Activated CD8-positive, alpha-beta memory T cell treated with anti-CD3 and anti-CD28 coated beads for 48 hours (primary cell): Measurements from ENCODE around the gene ERFE.

Experiments used
- DNase-seq, 3 experiments: peaks; one replicate each; pipeline ENCODE4 v3.0.0-alpha.2; 2020; ENCODE audit warnings: low read depth in 2 of 3, low spot score in 2 of 3

ERFE gene

GRCh38 chr2:238202326-238203093 lies 43.7 kb downstream of the ERFE start:
- no peak for DNase-seq

- DNase-seq: peak; percentile 76 to 88 (median 83)
These were observed 44.6 kb downstream of the ERFE start, which contains the start of gene ILKAP for GRCh38 chr2:238203094-238203972. Gene ILKAP (minus strand): TSS chr2:238203695. CDS start chr2:238203553, 142 bp downstream.

- DNase-seq: no peak
These were observed 45.4 kb downstream of the ERFE start for GRCh38 chr2:238203973-238204683.

- no peak for DNase-seq
These were observed 48.2 kb downstream of the ERFE start for GRCh38 chr2:238207006-238207405.

GRCh38 chr2:238216651-238217184 lies 57.9 kb downstream of the ERFE start:
- no peak for DNase-seq
